D721Med (cell line): ENCODE results near the gene ITGA11.
A peak's percentile ranks its signal among the peaks of the same experiment; 100 is the strongest.

Experiments used
- DNase-seq: peaks from one replicate; pipeline ENCODE4 v3.0.0; 2011; ENCODE audit warnings: low spot score; ENCODE audit not compliant: insufficient read length
- FAIRE-seq: peaks from 2 replicates; lab custom pipeline; 2011; peaks lifted over from hg19 to GRCh38; lab: Jason Lieb, UNC
- TF ChIP-seq, protein P1 (sequence below): IDR thresholded peaks from 2 replicates; pipeline ENCODE4 v1.5.1; 2012; ENCODE audit warnings: mild to moderate bottlenecking, control low read depth; ENCODE audit not compliant: insufficient read depth; ENCODE audit errors: missing control alignments

Gene ITGA11

DNA sequence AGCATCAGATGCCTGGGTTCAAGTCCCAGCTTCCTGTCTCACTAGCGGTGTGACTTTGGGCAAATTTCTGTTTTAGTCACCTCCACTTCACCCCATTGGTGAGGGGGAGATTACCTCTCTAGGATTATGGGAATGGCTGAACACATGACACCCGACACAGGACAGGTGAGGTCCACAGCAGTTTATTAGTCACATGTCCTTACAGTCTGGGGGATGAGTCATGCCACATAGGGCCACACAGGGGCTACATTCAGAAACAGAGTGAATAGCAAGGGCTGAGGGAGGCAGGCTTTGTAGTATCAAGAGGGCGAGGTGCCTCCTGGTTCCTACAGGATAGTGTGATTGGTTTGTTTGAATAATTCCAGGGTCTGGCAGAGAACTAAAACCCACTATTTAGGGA lies 15.2 kb upstream of the ITGA11 start:
- FAIRE-seq, result no peak
- DNase-seq, result no peak
- TF ChIP-seq, protein P1, sequence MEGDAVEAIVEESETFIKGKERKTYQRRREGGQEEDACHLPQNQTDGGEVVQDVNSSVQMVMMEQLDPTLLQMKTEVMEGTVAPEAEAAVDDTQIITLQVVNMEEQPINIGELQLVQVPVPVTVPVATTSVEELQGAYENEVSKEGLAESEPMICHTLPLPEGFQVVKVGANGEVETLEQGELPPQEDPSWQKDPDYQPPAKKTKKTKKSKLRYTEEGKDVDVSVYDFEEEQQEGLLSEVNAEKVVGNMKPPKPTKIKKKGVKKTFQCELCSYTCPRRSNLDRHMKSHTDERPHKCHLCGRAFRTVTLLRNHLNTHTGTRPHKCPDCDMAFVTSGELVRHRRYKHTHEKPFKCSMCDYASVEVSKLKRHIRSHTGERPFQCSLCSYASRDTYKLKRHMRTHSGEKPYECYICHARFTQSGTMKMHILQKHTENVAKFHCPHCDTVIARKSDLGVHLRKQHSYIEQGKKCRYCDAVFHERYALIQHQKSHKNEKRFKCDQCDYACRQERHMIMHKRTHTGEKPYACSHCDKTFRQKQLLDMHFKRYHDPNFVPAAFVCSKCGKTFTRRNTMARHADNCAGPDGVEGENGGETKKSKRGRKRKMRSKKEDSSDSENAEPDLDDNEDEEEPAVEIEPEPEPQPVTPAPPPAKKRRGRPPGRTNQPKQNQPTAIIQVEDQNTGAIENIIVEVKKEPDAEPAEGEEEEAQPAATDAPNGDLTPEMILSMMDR, result no peak

DNA sequence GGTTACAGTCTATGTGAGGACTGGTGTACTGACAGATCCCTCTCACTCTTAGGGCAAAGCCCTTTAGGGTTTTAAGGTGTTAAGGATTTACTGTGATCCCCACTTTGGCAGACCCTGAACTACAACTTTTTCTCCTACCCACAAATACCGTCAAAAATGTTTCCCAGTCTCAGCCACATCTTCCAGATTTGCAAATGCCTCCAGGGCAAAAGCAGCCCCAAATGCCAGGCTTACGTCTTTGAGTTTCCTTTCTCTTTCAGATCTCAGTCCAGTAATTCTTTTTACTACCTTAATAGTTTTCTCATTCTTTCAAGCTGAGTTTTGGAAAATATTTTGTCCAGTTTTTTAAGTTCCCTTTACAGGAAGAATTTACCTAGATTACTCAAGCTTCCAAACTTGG lies 13.4 kb upstream of the ITGA11 start:
- TF ChIP-seq, protein P1, result no peak
- no peak for FAIRE-seq
- no peak for DNase-seq

DNA sequence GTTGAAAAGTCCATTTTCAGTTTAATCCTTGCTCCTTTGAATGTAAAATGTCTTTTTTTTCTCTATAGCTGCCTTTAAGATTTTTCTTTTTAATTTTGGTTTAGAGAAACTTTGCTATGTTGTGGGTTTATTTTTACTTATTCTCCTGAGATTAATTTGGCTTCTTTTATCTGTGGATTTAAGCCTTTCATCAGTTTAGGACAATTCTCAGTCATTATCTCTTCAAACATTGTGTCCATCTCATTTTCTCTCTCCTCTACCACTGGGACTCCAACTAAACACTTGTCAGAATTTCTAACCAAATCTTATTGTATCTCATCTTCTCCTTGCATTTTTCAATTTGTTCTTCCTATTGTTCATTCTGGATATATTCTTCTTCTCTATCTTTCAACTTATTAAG lies 12.4 kb upstream of the ITGA11 start:
- TF ChIP-seq, protein P1, result no peak
- DNase-seq (no peak), FAIRE-seq (peak; percentile 11)

DNA sequence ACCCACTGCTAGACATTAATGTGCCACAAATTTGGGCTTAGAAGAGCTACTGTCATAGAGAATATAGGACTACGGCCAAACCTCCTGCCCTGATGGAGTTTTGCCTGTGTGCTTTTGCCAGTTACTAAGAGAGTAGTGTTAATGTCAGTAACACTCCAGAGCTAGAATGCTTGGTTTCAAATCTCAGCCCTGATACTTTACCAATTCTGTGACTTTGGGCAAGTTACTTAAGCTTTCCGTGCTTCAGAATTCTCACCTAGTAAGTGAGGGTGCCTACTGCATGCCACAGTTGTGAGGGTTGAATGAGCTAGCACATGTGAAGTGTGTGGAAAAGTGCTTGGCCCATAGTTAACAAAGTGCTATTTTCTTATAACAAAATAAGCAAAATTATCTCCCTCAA lies 10.9 kb upstream of the ITGA11 start:
- no peak for FAIRE-seq
- DNase-seq, result no peak
- TF ChIP-seq, protein P1, result no peak

DNA sequence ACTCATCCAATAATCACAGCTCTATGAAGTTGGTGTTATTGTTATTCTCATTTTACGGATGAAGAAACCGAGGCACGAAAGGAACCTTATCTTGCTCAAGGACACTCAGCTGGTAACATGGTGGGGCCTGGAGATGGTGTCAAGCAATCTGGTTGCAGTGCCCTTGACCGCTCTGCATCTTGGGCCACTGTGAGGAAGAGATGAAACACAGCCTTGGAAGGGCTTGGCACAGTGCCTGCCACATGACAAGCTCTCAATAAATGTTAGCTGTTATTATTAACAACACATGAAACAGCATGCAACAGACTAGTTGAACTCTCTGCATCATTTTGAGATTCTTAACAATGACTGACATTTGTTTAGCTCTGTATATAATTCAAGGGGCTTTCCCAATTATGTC lies 10.1 kb upstream of the ITGA11 start:
- DNase-seq, result no peak
- TF ChIP-seq, protein P1, result no peak
- FAIRE-seq, result no peak

DNA sequence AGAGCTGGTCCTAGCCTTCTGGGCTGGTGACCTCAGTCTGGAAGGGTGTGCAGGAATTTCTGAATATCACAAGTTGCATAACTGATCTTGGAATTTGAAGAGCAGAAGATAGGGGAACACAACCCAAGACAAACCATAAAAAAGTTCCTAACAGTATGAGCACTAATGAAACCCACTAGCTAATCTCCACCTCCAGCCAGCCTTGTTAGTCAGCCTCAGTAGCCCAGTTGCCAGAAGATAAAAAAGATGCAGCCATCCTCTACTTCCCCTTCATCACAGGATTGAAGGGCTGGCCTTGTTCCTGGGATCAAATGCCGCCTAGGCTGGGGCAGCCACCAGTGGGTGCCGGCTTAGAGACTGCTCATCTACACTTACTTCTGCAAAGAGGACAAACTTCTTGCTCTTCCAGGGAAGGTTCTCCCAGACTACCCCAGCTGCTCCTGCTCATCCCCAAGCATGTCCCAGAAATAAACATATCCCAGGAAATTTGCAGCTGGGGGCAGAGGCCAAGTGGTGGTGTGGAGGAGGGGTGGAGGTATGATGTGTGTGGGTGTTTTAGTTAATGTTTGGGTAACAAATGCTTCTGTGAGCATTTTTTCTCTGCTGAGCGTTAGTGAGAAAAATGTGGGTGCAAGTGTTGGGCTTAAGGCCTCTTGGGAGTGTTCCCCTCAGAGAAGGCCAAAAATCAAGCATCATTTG lies 9.2 kb upstream of the ITGA11 start:
- FAIRE-seq (no peak), DNase-seq (no peak)
- TF ChIP-seq, protein P1, result no peak

DNA sequence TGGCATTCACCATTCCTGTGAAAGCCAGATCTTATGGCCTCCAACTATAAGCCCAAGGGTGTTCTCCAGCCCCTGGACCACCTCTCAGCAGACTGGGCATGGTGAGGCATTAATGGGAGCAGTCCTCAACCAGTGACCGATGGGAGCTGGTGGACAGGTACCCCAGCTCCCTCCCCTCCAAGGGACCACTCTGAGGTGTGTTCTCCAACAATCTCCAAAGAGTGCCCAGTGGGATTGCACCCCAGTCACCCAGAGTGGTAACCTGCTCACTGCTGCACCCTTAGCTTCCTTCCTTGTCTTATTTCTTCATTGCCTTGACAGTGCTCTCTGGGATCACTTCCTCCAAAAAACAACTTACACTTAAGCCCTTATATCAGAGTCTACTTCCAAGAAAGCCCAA lies 8.2 kb upstream of the ITGA11 start:
- FAIRE-seq (no peak), DNase-seq (no peak)
- TF ChIP-seq, protein P1, result no peak
